ENCODE measurements around the gene NOS1AP. TPM values are rescaled to one million over a fixed set of nuclear protein-coding genes. Genes with fewer than 3 reads are reported as not detected.

NOS1AP gene
- total RNA-seq, 2 experiments from 2014 or later = not detected

- no peaks in the 10 kb centered on the region for H3K79me2 ChIP-seq (ENCODE audit: insufficient read depth, low read depth, low read length)
- ChIA-PET POLR2A (interaction anchor here (1.2 kb wide), 1 partner anchor 14 kb away, joined by 3 read pairs; no protein-coding TSS in a partner anchor), CTCF (ENCODE audit: unreplicated experiment) (no interaction called here)
- no peaks in the 10 kb centered on the region for H3K9me3 ChIP-seq (ENCODE audit: low read length)
- no peaks in the 10 kb centered on the region for H3K9me2 ChIP-seq (ENCODE audit: insufficient read depth, low read length)
- no peaks in the 10 kb centered on the region for H4K20me1 ChIP-seq (ENCODE audit: insufficient read depth, low read length)
- DNase-seq (ENCODE audit: low spot score) = no peak
- intact Hi-C loops (cut with micrococcal nuclease; ENCODE audit: unreplicated experiment) = no loop called here
- no peak for TF ChIP-seq CTCF (conservative IDR thresholded peaks at IDR 0.05; ENCODE audit: low read length)
- TF ChIP-seq EZH2phosphoT487 (IDR thresholded peaks at IDR 0.05; ENCODE audit: borderline replicate concordance, low read depth, low read length) = no peak
- no peaks in the 10 kb centered on the region for H3K4me1 ChIP-seq (ENCODE audit: insufficient read depth, low read length, poor library complexity, severe bottlenecking)
- H3K36me3 ChIP-seq (ENCODE audit: insufficient read depth, low read length) = no peaks in the 10 kb centered on the region
- BruUV-seq (replicated peaks) = no TSS peak
- H3K27ac ChIP-seq (ENCODE audit: low read depth, low read length, poor library complexity, severe bottlenecking) = no peak overlapping the region
- no peak overlapping the region for H2AFZ ChIP-seq (ENCODE audit: low read length)
- H3K4me3 ChIP-seq (ENCODE audit: low read depth, low read length, poor library complexity, severe bottlenecking) = no peak overlapping the region
- no peak overlapping the region for H3K4me2 ChIP-seq (ENCODE audit: low read length)
Observed at GRCh38 chr1:162232034-162232711, 162.7 kb downstream of the NOS1AP start.

- no peaks in the 10 kb centered on the region for H3K36me3 ChIP-seq (ENCODE audit: insufficient read depth, low read length)
- no peak for DNase-seq (ENCODE audit: low spot score)
- H4K20me1 ChIP-seq (ENCODE audit: insufficient read depth, low read length) = no peaks in the 10 kb centered on the region
- H3K9me3 ChIP-seq (ENCODE audit: low read length) = no peaks in the 10 kb centered on the region
- TF ChIP-seq EZH2phosphoT487 (IDR thresholded peaks at IDR 0.05; ENCODE audit: borderline replicate concordance, low read depth, low read length) = no peak
- TF ChIP-seq CTCF (conservative IDR thresholded peaks at IDR 0.05; ENCODE audit: low read length) = no peak
- H3K9me2 ChIP-seq (ENCODE audit: insufficient read depth, low read length) = no peaks in the 10 kb centered on the region
- ChIA-PET POLR2A (no interaction called here), CTCF (ENCODE audit: unreplicated experiment) (no interaction called here)
- BruUV-seq (replicated peaks) = no TSS peak
- intact Hi-C loops (cut with micrococcal nuclease; ENCODE audit: unreplicated experiment) = no loop called here
- H3K4me2 ChIP-seq (ENCODE audit: low read length) = no peak overlapping the region
- H3K79me2 ChIP-seq (ENCODE audit: insufficient read depth, low read depth, low read length) = no peaks in the 10 kb centered on the region
- H3K4me1 ChIP-seq (ENCODE audit: insufficient read depth, low read length, poor library complexity, severe bottlenecking) = no peaks in the 10 kb centered on the region
- no peak overlapping the region for H3K4me3 ChIP-seq (ENCODE audit: low read depth, low read length, poor library complexity, severe bottlenecking)
- no peak overlapping the region for H2AFZ ChIP-seq (ENCODE audit: low read length)
- no peak overlapping the region for H3K27ac ChIP-seq (ENCODE audit: low read depth, low read length, poor library complexity, severe bottlenecking)
Observed at GRCh38 chr1:162233066-162233465, 163.6 kb downstream of the NOS1AP start.

GRCh38 chr1:162233937-162234336 is 164.4 kb downstream of the NOS1AP start:
- Histone ChIP-seq H3K4me1 (ENCODE audit: insufficient read depth, low read length, poor library complexity, severe bottlenecking) (no peaks in the 10 kb centered on the region), H4K20me1 (ENCODE audit: insufficient read depth, low read length) (no peaks in the 10 kb centered on the region), H3K27ac (ENCODE audit: low read depth, low read length, poor library complexity, severe bottlenecking) (no peak overlapping the region), H2AFZ (ENCODE audit: low read length) (no peak overlapping the region), H3K9me3 (ENCODE audit: low read length) (no peaks in the 10 kb centered on the region), H3K79me2 (ENCODE audit: insufficient read depth, low read depth, low read length) (no peaks in the 10 kb centered on the region), H3K4me2 (ENCODE audit: low read length) (no peak overlapping the region), H3K4me3 (ENCODE audit: low read depth, low read length, poor library complexity, severe bottlenecking) (no peak overlapping the region), H3K36me3 (ENCODE audit: insufficient read depth, low read length) (no peaks in the 10 kb centered on the region), H3K9me2 (ENCODE audit: insufficient read depth, low read length) (no peaks in the 10 kb centered on the region)
- no peak for DNase-seq (ENCODE audit: low spot score)
- POLR2A ChIA-PET = no interaction called here
- intact Hi-C loops (cut with micrococcal nuclease; ENCODE audit: unreplicated experiment) = no loop called here
- BruUV-seq (replicated peaks) = no TSS peak
- CTCF ChIA-PET (ENCODE audit: unreplicated experiment) = no interaction called here
- TF ChIP-seq EZH2phosphoT487 (IDR thresholded peaks at IDR 0.05; ENCODE audit: borderline replicate concordance, low read depth, low read length) (no peak), CTCF (conservative IDR thresholded peaks at IDR 0.05; ENCODE audit: low read length) (no peak)

Measured in OCI-LY7 (cell line).